HFF-Myc (cell line): ENCODE data around the gene PRKCE.

Experiments used
- DNase-seq: peaks from one replicate; pipeline ENCODE4 v3.0.0-alpha.2; 2011; ENCODE audit warnings: low read depth; ENCODE audit errors: extremely low read depth
- H3K4me3 ChIP-seq: replicated peaks from 2 replicates; pipeline ENCODE4 v1.5.1; 2011; ENCODE audit warnings: low read depth, mild to moderate bottlenecking, control low read depth, low read length
- TF ChIP-seq, protein P1 (sequence below): IDR thresholded peaks from 2 replicates; pipeline ENCODE4 v1.5.1; 2012; ENCODE audit warnings: mild to moderate bottlenecking, low read depth, low read length, control low read depth; ENCODE audit errors: missing control alignments

PRKCE gene

DNA sequence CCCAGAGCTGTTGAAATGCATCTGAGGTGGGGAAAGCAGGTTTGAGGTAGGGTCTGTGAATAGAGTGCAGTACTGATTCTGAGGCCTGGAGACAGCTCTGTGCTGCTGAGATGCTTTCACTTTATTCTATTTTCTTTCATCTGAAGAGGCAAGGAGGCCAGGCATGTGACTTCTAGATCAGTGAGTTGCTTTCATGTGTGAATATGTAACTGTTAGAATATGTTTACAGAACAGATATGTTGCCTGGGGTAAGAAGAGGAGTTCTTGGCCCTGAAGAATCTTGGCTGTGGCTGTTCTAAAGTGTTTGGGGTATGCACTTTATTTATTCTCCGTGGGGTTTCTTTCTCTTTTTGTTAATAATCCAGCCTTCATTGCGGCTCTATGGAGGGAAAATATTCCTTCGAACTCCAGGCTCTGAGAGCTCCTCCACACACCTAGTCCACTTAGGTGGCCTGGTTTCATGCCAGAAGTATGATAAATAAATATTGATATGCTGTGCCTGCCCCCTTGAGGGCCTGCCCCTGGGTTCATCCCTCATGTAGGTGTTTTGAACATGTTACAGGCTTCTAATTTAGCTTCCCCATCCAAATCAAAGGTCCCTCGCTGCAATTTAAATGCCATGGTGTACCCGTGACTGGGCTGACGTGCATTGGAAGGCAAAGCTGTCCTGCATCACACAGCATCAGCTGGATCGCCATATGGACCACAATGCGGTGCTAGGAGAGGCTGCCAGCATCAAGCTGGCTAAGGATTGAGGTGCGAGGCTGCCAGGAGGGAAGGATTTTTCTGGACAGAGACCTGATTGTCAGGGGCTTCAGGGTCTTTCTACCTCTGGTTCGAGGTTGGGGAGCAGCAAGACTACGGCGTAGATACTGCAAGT, 102.9 kb downstream of the PRKCE start:
- no peak overlapping the region for H3K4me3 ChIP-seq
- TF ChIP-seq, protein P1, sequence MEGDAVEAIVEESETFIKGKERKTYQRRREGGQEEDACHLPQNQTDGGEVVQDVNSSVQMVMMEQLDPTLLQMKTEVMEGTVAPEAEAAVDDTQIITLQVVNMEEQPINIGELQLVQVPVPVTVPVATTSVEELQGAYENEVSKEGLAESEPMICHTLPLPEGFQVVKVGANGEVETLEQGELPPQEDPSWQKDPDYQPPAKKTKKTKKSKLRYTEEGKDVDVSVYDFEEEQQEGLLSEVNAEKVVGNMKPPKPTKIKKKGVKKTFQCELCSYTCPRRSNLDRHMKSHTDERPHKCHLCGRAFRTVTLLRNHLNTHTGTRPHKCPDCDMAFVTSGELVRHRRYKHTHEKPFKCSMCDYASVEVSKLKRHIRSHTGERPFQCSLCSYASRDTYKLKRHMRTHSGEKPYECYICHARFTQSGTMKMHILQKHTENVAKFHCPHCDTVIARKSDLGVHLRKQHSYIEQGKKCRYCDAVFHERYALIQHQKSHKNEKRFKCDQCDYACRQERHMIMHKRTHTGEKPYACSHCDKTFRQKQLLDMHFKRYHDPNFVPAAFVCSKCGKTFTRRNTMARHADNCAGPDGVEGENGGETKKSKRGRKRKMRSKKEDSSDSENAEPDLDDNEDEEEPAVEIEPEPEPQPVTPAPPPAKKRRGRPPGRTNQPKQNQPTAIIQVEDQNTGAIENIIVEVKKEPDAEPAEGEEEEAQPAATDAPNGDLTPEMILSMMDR, result no peak
- no peak for DNase-seq

- H3K4me3 ChIP-seq, result no peak overlapping the region
- TF ChIP-seq, protein P1, result no peak
- DNase-seq, result peak; percentile 93
Observed at GRCh38 chr2:45755585-45756335, 104.3 kb downstream of the PRKCE start.

- H3K4me3 ChIP-seq, result no peak overlapping the region
- TF ChIP-seq, protein P1, result no peak
- no peak for DNase-seq
Observed at GRCh38 chr2:45758018-45758417, 106.5 kb downstream of the PRKCE start.

DNA sequence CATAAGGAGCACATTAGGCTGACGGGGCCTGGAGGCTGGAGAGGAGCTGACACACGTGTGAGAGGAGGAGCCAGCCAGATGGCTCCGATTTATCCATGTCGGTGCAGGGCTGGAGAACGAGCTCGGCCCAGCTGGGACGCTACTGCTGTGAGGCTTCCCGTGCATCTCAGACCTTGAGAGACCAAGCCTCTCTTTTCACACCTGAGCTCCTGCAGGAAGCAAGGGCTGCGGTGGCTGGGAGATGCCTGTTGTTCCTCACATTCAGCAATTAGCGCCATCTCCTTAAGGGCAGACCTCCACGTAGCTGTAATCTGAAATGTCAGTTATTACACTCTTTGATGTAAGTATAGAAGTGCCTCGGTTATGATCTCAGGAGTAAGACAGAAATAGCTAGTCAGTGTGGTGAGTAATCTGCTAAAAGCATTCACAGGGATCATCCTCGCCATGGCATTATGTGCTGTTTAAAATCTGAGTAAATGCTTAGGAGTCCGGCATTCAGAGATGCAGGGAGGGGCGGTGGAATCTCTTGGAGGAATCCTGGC, 107.9 kb downstream of the PRKCE start:
- H3K4me3 ChIP-seq, result peak overlapping the region; percentile 18
- TF ChIP-seq, protein P1, result no peak
- DNase-seq, result peak; percentile 52

GRCh38 chr2:45761635-45762034, 110.2 kb downstream of the PRKCE start:
- DNase-seq, result no peak
- H3K4me3 ChIP-seq, result no peak overlapping the region
- TF ChIP-seq, protein P1, result no peak

DNA sequence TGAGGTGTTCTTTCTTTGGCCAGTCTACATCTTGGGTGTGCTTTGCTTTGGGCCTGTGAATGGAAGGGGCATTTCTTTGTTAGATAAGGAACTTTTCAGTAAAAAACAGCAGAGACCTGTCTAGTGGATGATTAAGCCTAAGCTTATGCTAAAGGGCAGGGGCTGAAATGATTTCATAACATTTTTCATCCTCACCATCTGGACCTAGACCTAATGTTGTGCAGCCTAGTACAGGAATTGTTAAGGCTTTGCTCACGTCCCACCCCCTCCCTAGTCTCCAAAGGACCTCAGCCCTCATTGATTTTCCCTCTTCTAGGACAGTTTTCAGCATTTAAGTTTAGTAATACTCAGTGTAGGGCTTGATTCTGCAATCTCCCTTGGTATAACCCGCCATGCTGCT, 111.8 kb downstream of the PRKCE start:
- TF ChIP-seq, protein P1, result no peak
- H3K4me3 ChIP-seq, result no peak overlapping the region
- no peak for DNase-seq
